Astrocyte (in vitro differentiated cells and primary cell): Measurements from ENCODE around the gene TUG1. TPM values are rescaled to one million over a fixed set of nuclear protein-coding genes. Genes with fewer than 3 reads are reported as not detected.

ENCODE experiments used
- DNase-seq: peaks from one replicate; pipeline ENCODE4 v3.0.0-alpha.2; 2010; ENCODE audit warnings: low read depth
- FAIRE-seq: peaks from 2 replicates; lab custom pipeline; 2011; peaks lifted over from hg19 to GRCh38; lab: Jason Lieb, UNC
- H2AFZ ChIP-seq: 2 replicates; pipeline ENCODE4 v1.6.0; 2012; ENCODE audit warnings: low read depth, low read length, inconsistent platforms
- H3K27ac ChIP-seq: 2 replicates; pipeline ENCODE4 v1.5.1; 2011; ENCODE audit warnings: low read depth, low read length, inconsistent platforms
- H3K27me3 ChIP-seq: 2 replicates; pipeline ENCODE4 v1.6.0; 2011; ENCODE audit warnings: low read length, inconsistent platforms; ENCODE audit not compliant: insufficient read depth
- H3K36me3 ChIP-seq: 2 replicates; pipeline ENCODE4 v1.5.1; 2011; ENCODE audit warnings: low read length, inconsistent platforms; ENCODE audit not compliant: insufficient read depth
- H3K4me1 ChIP-seq: 2 replicates; pipeline ENCODE4 v1.5.1; 2011; ENCODE audit warnings: low read length, inconsistent platforms; ENCODE audit not compliant: insufficient read depth
- H3K4me2 ChIP-seq: 2 replicates; pipeline ENCODE4 v1.6.0; 2012; ENCODE audit warnings: low read length, inconsistent platforms
- H3K4me3 ChIP-seq: 2 replicates; pipeline ENCODE4 v1.5.1; 2011; ENCODE audit warnings: low read depth, mild to moderate bottlenecking, low read length, inconsistent platforms; ENCODE audit not compliant: insufficient read depth
- H3K79me2 ChIP-seq: 2 replicates; pipeline ENCODE4 v1.6.0; 2012; ENCODE audit warnings: mild to moderate bottlenecking, low read length, inconsistent platforms; ENCODE audit not compliant: insufficient read depth
- H3K9ac ChIP-seq: 2 replicates; pipeline ENCODE4 v1.6.0; 2012; ENCODE audit warnings: mild to moderate bottlenecking, low read length, inconsistent platforms
- H3K9me3 ChIP-seq: 2 replicates; pipeline ENCODE4 v1.5.1; 2012; ENCODE audit warnings: low read depth, mild to moderate bottlenecking, low read length, inconsistent platforms; ENCODE audit not compliant: insufficient read depth
- H4K20me1 ChIP-seq: 2 replicates; pipeline ENCODE4 v1.6.0; 2012; ENCODE audit warnings: low read length, inconsistent platforms; ENCODE audit not compliant: insufficient read depth
- H3K27ac Mint-ChIP-seq: one replicate; pipeline ENCODE4 v1.8.0; 2021; ENCODE audit warnings: mild to moderate bottlenecking, mixed read lengths; ENCODE audit not compliant: unreplicated experiment
- H3K27me3 Mint-ChIP-seq: one replicate; pipeline ENCODE4 v1.8.0; 2021; ENCODE audit warnings: low read depth, mixed read lengths; ENCODE audit not compliant: unreplicated experiment
- H3K36me3 Mint-ChIP-seq: one replicate; pipeline ENCODE4 v1.8.0; 2021; ENCODE audit warnings: low read depth, mixed read lengths; ENCODE audit not compliant: unreplicated experiment
- H3K4me1 Mint-ChIP-seq: one replicate; pipeline ENCODE4 v1.8.0; 2021; ENCODE audit warnings: low read depth, mixed read lengths; ENCODE audit not compliant: unreplicated experiment
- H3K4me3 Mint-ChIP-seq: one replicate; pipeline ENCODE4 v1.8.0; 2021; ENCODE audit warnings: mild to moderate bottlenecking, moderate library complexity, mixed read lengths; ENCODE audit not compliant: unreplicated experiment
- H3K9me3 Mint-ChIP-seq: one replicate; pipeline ENCODE4 v1.8.0; 2021; ENCODE audit warnings: mild to moderate bottlenecking, mixed read lengths; ENCODE audit not compliant: unreplicated experiment
- CTCF ChIP-seq: IDR thresholded peaks from 2 replicates; pipeline ENCODE4 v1.5.1; 2011; ENCODE audit warnings: low read depth, mild to moderate bottlenecking, inconsistent platforms, low read length, moderate library complexity; ENCODE audit not compliant: insufficient read depth
- EZH2 ChIP-seq: IDR thresholded peaks from 2 replicates; pipeline ENCODE4 v1.6.1; 2012; ENCODE audit warnings: mild to moderate bottlenecking, low read length, inconsistent platforms; ENCODE audit not compliant: insufficient read depth
- total RNA-seq: library from RNA; stranded (reverse); gene quantifications from 2 replicates; pipeline ENCODE4 v1.2.1, GENCODE V29; 2021

The TUG1 gene
- total RNA-seq, 1 donor from 2014 or later = 107 TPM

- H3K27me3 ChIP-seq = no peaks in the 10 kb centered on the region
- Mint-ChIP-seq H3K36me3 (peaks cover 19% of the 10 kb centered on the region), H3K4me3 (no peak overlapping the region), H3K9me3 (no peaks in the 10 kb centered on the region), H3K4me1 (no peaks in the 10 kb centered on the region), H3K27ac (no peak overlapping the region), H3K27me3 (no peaks in the 10 kb centered on the region)
- no peaks in the 10 kb centered on the region for H3K9me3 ChIP-seq
- H3K36me3 ChIP-seq = peaks cover 25% of the 10 kb centered on the region
- no peaks in the 10 kb centered on the region for H3K79me2 ChIP-seq
- FAIRE-seq (no peak), DNase-seq (no peak)
- H3K9ac ChIP-seq = no peak overlapping the region
- no peak overlapping the region for H3K4me2 ChIP-seq
- H3K4me3 ChIP-seq = no peak overlapping the region
- peaks cover 5% of the 10 kb centered on the region for H4K20me1 ChIP-seq
- H3K4me1 ChIP-seq = peaks cover 2% of the 10 kb centered on the region
- no peak for TF ChIP-seq CTCF
- no peak for TF ChIP-seq EZH2
- H2AFZ ChIP-seq = no peak overlapping the region
- no peak overlapping the region for H3K27ac ChIP-seq
These were observed 43.4 kb upstream of the TUG1 start for GRCh38 chr22:30925667-30926066.

- peaks cover 12% of the 10 kb centered on the region for H4K20me1 ChIP-seq
- no peak overlapping the region for H3K4me3 ChIP-seq
- peaks cover 35% of the 10 kb centered on the region for H3K36me3 ChIP-seq
- H2AFZ ChIP-seq = no peak overlapping the region
- Mint-ChIP-seq H3K9me3 (no peaks in the 10 kb centered on the region), H3K36me3 (peaks cover 23% of the 10 kb centered on the region), H3K4me1 (peaks cover 4% of the 10 kb centered on the region), H3K27ac (no peak overlapping the region), H3K4me3 (no peak overlapping the region), H3K27me3 (no peaks in the 10 kb centered on the region)
- no peak overlapping the region for H3K4me2 ChIP-seq
- H3K4me1 ChIP-seq = peaks cover 2% of the 10 kb centered on the region
- no peaks in the 10 kb centered on the region for H3K9me3 ChIP-seq
- TF ChIP-seq CTCF = no peak
- TF ChIP-seq EZH2 = no peak
- H3K27me3 ChIP-seq = no peaks in the 10 kb centered on the region
- H3K9ac ChIP-seq = no peak overlapping the region
- DNase-seq = no peak
- no peak for FAIRE-seq
- H3K79me2 ChIP-seq = no peaks in the 10 kb centered on the region
- H3K27ac ChIP-seq = no peak overlapping the region
These were observed 42.4 kb upstream of the TUG1 start for GRCh38 chr22:30926706-30927105.

- Histone ChIP-seq H2AFZ (no peak overlapping the region), H3K27ac (no peak overlapping the region), H3K9me3 (no peaks in the 10 kb centered on the region), H3K4me3 (no peak overlapping the region), H3K79me2 (no peaks in the 10 kb centered on the region), H3K27me3 (no peaks in the 10 kb centered on the region), H3K4me2 (no peak overlapping the region), H3K9ac (no peak overlapping the region), H4K20me1 (peaks cover 12% of the 10 kb centered on the region), H3K4me1 (no peaks in the 10 kb centered on the region), H3K36me3 (peaks cover 44% of the 10 kb centered on the region)
- Mint-ChIP-seq H3K36me3 (peaks cover 27% of the 10 kb centered on the region), H3K9me3 (no peaks in the 10 kb centered on the region), H3K4me1 (peaks cover 4% of the 10 kb centered on the region), H3K27ac (no peak overlapping the region), H3K4me3 (no peak overlapping the region), H3K27me3 (no peaks in the 10 kb centered on the region)
- DNase-seq (no peak), FAIRE-seq (no peak)
- no peak for TF ChIP-seq EZH2
- TF ChIP-seq CTCF = no peak
These were observed 41.3 kb upstream of the TUG1 start for GRCh38 chr22:30927806-30928205.
